HG03521 (cell line): ENCODE data around the gene FHIP1B.
"Not testable (repeated sequence)": the region's sequence is repeated elsewhere in the genome, so short reads cannot be mapped to it uniquely, and the experiment has no call there.

Experiments used
- ATAC-seq: cut with Tn5 transposase; IDR thresholded peaks from one replicate; pipeline ENCODE4 v1.9.1; 2021; ENCODE audit warnings: mild to moderate bottlenecking, moderate library complexity; ENCODE audit not compliant: unreplicated experiment

FHIP1B gene

DNA sequence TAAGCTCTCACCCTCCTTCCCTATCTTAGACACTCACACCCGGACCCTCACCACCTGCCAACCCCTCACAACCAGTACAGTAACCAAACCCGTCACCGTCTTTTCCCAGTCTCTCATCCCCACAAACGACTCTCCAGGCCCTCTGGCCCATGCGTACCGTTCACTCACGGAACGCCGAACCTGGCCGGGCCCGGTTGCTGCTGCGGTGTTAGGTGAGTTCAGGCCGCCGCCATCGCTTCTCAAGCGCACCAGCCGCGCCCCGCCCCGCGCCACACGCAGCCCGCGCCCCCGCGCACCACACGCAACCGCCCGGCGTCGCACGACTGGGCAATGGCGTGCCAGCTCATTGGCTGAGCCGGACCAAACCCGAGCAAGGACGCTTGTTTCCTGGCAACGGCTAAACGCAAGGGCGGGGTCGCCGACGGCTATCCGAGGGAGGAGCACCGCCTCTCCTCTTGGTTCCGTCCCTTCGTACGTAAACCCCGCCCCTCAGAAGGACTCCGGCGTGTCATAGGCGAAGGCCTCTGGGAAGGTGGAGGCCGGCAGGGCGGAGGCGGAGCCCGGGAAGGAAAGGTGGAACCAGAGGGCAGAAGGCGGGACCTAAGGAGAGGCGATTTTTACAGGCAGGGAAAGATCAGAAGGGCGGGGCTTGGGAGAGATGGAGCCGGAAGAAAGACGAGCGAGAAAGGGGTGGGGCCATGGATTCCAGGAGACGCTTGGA, at the start of gene FHIP1B:
Gene FHIP1B, minus strand, starts transcription at position 250 of the 721 bp plus-strand sequence. CDS start 10,120 bp downstream, outside the sequence.
- ATAC-seq: peak; percentile 96

DNA sequence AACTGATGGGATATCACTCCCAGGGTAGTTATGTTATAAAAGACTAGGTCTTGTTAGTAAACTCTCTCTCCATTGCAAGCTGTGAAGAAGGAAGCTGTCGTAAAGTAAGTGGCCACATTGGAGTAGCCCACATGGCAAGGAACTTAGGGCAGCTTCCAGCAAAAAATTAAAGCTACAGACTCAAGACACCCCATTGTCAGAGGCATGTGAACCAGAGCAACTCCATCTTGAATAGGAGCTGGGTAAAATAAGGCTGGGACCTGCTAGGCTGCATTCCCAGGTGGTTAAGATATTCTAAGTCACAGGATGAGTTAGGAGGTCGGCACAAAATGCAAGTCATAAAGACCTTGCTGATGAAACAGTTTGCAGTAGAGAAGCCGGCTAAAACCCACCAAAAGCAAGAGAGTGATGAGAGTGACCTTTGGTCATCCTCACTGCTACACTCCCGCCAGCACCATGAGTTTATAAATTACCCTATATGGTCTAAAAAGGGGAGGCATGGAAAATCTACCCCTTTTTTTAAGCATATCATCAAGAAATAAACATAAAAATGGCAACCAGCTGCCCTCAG, 49.1 kb upstream of the FHIP1B start:
- ATAC-seq: no peak

- ATAC-seq: not testable (repeated sequence)
Observed at GRCh38 chr11:6280809-6281208, 46.4 kb upstream of the FHIP1B start.

GRCh38 chr11:6273188-6273587, 38.8 kb upstream of the FHIP1B start:
- no peak for ATAC-seq

- no peak for ATAC-seq
Observed at GRCh38 chr11:6271598-6271997, 37.2 kb upstream of the FHIP1B start.

DNA sequence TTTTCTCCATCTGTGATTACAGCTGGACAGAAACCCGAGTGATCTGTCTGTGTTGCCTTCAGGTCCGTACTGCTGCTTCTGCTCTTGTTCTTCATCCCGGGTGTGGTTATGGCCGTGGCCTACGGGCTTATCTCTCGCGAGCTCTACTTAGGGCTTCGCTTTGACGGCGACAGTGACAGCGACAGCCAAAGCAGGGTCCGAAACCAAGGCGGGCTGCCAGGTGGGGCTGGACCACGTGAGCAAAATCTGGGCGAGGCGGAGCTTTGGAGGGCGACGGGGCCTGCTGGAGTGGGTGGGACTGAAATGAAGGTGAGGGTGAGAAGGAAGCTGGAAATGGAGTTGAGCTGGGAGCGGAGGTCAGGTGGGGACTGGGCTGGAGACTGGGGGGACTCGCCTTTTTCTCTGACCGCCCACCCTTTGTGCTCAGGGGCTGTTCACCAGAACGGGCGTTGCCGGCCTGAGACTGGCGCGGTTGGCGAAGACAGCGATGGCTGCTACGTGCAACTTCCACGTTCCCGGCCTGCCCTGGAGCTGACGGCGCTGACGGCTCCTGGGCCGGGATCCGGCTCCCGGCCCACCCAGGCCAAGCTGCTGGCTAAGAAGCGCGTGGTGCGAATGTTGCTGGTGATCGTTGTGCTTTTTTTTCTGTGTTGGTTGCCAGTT, 36.3 kb upstream of the FHIP1B start:
- ATAC-seq: no peak

- no peak for ATAC-seq
Observed at GRCh38 chr11:6269994-6270393, 35.6 kb upstream of the FHIP1B start.

DNA sequence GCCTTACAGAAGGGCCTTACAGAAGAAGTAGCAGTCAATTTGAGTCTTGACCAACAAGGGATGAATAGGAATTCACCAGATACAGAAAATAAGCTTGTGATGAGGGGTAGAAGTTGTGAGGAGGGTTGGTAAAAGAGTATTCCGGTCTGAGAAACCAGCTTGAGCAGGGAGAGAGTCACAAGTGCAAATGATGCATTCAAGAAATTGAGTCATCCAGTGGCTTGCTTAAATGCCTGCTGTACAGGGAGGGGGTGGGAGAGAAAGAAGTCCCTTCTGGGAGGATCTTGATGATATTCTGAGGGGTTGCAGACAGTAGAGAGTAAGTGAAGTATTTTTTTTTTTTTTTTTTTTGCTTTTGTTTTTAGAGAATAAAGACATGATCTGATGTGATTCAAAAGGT, 34.4 kb upstream of the FHIP1B start:
- no peak for ATAC-seq

- ATAC-seq: no peak
Observed at GRCh38 chr11:6263662-6264061, 29.2 kb upstream of the FHIP1B start.

GRCh38 chr11:6260207-6260726, 25.8 kb upstream of the FHIP1B start:
- ATAC-seq: no peak

DNA sequence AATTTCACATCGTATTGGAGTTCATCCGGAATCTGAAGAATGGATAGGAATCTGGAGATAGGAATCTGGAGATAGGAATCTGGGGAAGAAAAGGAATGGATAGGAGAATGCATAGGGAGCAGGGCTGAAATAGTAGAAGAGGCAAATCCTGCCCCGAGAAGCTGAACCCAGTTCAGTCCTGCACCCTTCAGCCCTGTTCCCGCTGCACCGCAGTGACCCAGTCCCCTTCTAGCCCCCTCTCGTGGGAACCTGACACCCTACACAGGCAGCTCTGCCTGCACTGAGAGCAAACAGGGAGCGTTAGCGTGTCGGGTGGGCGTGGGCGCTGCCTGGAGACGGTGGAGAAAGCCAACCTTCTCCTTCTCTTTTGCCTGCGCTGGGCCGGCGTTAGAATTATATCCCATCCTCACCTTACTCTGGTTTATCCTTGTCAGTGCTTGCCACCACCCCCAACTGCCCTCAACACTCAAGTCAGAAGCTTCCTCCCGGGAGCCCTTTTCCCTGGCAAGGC, 24.2 kb upstream of the FHIP1B start:
- no peak for ATAC-seq

- no peak for ATAC-seq
Observed at GRCh38 chr11:6258141-6258540, 23.7 kb upstream of the FHIP1B start.

DNA sequence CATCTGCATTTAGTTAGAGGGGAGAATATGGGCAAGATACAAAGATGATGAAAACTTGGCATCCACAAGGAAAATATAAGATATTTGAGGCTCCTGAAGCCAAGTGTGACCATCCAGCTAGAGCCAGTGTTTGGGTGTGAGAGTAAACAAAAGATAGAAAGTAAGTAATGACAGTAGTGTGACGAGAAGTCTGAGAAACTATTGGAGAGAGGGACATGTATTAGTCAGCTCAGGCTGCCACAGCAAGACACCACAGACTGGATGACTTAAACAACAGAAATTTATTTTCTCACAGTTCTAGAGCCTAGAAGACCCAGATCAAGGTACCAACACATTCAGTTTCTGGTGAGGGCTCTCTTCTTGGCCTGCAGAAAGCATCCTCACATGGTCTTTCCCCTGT, 18.8 kb upstream of the FHIP1B start:
- ATAC-seq: no peak

DNA sequence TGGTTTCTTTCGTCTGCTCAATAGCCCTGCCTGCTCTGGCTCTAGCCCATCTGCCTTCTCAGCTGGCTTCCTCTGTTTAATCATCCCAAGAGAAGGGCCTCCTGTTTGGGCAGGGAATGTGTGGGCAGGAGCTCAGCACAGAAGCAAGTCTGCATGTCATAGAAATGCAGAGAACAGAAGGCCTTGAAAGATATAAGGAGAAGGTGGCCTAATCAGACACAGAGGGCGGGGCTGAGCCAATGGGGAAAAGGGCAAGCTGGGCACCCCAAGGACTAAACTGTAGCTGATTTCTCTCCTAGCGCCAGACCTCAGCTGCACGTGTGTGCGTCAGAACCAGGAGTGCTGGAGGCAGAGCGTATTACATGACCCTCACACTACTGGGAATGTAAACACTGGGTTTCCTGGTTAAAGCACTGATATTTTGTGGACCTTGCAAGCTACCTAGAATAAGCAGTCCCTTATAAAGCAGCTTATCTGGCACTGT, 17.6 kb upstream of the FHIP1B start:
- no peak for ATAC-seq

GRCh38 chr11:6251120-6251733, 16.8 kb upstream of the FHIP1B start:
- ATAC-seq: peak; percentile 72

- ATAC-seq: no peak
Observed at GRCh38 chr11:6249770-6250555, 15.5 kb upstream of the FHIP1B start.

- not testable (repeated sequence) for ATAC-seq
Observed at GRCh38 chr11:6248897-6249296, 14.5 kb upstream of the FHIP1B start.

GRCh38 chr11:6248248-6248647, 13.8 kb upstream of the FHIP1B start:
- ATAC-seq: no peak

DNA sequence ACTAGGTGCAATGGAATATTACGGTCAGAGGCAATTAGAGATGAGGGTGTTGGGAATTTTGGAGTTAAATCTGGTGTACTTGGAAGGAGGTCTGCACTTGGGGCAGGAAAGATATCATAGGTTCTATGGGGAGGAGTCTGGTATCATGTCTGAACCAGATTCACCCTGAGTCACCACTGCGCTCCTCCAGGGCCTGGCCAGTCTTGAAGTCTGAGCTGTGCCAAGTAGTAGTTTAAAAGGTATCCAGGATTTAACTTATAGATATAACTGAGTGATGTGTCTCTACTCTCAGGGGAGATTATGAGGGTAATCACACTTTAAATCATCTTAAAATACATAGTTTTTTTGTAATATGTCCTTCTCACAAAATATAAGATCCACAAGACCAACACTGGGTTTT, 11.1 kb upstream of the FHIP1B start:
- ATAC-seq: no peak

DNA sequence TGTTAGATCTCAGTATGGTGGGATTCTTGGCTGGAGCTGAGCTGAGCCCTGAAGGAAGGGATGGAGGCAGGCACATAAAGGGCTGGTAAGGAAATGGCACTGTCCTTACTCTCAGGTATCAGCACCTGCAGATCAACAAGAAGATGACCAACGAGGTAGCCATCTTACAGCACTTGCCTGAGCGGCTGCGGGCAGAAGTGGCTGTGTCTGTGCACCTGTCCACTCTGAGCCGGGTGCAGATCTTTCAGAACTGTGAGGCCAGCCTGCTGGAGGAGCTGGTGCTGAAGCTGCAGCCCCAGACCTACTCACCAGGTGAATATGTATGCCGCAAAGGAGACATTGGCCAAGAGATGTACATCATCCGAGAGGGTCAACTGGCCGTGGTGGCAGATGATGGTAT, 6.9 kb upstream of the FHIP1B start:
- ATAC-seq: no peak
